GM12874 (cell line): ENCODE data around the gene MEX3B.

Experiments used
- TF ChIP-seq, protein P1 (sequence below): IDR thresholded peaks from 2 replicates; pipeline ENCODE4 v1.5.1; 2011; ENCODE audit warnings: low read depth, mild to moderate bottlenecking, control low read depth, low read length, moderate library complexity; ENCODE audit not compliant: insufficient read depth

Gene MEX3B

DNA sequence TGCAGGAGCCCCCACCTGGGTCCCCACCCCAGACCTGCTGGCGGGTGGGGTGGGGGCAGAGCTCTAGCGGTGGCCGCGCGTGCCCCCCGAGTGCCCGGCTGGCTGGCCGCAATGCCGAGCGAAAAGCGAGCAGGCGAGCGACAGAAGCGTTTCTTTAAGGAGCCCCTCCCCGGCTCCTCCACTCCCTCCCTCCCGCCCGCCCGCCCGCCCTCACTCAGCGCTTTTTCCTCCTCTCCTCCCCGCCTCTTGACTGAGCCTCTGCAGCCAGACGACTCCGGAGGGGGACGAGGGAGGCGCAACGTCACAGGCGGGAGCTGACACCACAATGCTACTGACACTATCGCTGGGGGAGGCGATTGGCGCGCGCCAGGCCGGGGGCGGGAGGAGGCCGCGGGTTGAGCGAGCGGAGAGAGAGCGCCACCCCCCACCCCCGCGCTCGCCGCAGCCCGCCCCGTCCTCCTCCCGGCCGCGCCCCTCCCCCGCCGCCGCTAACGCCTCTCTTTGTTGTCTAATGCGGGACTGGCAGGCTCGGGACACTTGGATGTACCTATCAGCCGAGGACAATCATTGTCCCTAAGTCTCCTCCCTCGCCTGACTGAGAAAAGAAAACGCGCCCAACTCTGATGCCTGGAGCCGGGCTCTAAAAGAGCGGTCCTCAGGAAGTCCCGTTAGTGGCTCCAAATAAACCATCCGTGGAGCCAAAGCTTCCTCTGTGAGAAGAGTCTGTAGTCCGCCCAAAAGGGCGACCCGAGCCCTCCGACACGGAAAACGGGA, at the start of gene MEX3B:
MEX3B (minus strand) TSS at position 127 of the 774 bp plus-strand sequence. CDS start 313 bp downstream, outside the sequence.
- TF ChIP-seq, protein P1, sequence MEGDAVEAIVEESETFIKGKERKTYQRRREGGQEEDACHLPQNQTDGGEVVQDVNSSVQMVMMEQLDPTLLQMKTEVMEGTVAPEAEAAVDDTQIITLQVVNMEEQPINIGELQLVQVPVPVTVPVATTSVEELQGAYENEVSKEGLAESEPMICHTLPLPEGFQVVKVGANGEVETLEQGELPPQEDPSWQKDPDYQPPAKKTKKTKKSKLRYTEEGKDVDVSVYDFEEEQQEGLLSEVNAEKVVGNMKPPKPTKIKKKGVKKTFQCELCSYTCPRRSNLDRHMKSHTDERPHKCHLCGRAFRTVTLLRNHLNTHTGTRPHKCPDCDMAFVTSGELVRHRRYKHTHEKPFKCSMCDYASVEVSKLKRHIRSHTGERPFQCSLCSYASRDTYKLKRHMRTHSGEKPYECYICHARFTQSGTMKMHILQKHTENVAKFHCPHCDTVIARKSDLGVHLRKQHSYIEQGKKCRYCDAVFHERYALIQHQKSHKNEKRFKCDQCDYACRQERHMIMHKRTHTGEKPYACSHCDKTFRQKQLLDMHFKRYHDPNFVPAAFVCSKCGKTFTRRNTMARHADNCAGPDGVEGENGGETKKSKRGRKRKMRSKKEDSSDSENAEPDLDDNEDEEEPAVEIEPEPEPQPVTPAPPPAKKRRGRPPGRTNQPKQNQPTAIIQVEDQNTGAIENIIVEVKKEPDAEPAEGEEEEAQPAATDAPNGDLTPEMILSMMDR: no peak

- TF ChIP-seq, protein P1: no peak
These were observed 48.0 kb upstream of the MEX3B start for GRCh38 chr15:82093774-82094211.

- TF ChIP-seq, protein P1: no peak
These were observed 47.5 kb upstream of the MEX3B start for GRCh38 chr15:82093325-82093724.

DNA sequence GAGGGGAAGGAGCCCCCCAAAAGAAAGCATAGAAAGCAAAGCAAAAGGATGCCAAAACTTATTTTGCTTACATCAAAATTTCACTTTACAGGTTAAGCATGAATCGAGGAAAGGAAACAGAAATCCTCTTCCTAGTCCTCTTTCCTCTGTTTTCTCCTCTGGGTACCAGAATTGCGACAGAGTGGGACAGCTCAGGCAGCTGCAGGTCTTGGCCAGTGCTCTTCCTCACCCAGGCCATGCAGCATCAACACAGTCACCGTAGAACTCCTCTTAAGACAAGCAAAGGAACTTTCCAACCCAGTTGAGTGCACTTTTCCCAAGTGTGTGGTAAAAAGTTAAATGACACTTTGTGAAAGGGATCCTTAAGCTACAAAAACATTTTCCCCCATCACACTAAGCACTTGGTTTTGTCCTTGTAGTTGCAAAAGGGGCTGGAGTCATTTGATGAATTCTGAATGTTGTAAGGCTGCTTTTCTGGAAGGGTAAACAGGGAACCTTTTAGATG, 45.9 kb upstream of the MEX3B start:
- TF ChIP-seq, protein P1: no peak

DNA sequence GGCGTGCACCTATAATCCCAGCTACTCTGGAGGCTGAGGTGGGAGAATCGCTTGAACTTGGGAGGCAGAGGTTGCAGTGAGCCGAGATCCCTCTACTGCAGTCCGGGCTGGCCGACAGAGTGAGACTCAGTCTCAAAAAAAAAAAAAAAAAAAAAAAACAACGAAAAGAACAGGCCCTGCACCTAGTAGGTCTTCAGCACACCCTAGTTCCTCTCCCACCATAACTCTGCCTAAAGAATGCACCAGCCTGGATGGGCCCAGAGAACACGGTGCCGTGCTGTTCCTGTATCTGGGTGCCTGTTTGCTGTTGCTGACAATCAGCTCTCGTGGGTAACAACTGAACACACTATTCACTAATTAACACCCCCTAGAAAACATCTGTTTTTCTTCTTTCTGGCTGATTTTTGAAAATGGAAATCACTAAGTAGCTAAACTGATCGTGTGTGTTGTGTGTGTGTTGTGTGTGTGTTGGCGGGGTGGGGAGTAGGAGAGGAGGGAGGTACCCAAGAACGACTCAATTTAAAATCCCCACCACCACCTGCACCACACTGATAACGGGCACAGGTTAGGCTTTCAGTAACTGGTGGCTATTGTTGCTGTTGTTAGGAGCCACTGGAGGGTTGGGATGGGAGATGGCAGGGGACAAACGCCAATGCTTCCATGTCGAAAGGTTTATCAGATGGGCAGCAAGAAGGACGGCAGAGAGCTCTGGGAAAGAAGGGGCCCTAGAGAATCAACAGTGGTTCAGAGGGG, 40.6 kb upstream of the MEX3B start:
- TF ChIP-seq, protein P1: no peak

DNA sequence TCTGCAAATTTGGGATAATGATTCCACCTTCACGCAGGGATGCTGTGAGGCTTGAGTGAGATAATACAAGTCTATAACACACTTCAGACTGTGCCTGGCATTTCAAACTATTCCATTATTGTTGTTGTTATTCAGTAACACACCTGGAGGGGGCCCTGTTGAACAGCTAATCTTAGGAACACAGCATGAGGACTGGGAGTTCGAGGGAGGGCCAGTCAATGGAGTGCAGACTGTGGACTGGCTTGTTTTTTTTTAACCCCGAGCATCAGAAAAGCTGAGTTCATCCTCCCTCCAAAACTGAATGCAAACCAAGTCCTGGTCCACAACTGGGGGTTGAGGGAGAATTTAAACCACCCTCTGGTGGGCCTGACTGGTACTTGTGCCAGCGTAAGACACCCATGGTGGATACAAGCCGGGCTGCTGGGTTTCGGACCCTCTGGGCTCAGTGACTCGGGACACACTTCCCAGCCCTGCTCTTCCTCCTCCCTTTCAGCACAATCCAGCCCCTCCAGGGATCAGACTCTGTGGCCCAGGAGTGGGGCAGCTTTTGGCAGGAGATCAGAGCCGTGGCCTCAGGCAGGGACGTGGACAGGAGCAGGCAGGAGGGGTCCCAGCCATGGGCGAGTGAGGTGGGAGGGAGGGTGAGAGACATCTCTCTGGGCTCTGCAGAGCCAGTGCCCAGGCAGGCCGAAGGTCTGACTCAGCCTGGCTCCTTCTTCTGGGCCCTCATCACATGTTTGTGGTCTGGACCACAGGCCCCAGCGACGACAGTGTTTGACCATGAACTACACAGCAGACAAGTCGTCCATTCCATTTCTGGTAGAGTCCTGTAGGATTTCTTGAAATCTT, 36.3 kb upstream of the MEX3B start:
- TF ChIP-seq, protein P1: no peak

DNA sequence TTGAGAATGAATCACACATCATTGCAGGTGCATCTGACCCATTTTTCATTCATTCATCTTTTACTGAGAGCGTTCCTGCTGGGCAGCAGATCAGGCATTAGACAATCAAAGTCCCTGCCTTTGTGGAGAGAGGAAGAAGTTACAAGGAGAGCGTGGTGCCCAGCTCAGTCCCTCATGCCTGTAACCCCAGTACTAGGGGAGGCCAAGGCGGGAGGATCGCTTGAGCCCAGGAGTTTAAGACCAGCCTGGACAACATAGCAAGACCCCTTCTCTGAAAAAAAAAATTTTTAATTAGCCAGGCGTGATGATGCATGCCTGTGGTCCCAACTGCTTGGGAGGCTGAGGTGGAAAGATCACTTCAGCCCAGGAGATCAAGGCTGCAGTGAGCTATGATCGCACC, 35.0 kb upstream of the MEX3B start:
- TF ChIP-seq, protein P1: no peak
